Measurements from ENCODE around the gene AOC1. TPM values are rescaled to one million over a fixed set of nuclear protein-coding genes. Genes with fewer than 3 reads are reported as not detected.

The AOC1 gene
- total RNA-seq, 3 donors from 2014 or later, result 249 to 756 (median 606) TPM

DNA sequence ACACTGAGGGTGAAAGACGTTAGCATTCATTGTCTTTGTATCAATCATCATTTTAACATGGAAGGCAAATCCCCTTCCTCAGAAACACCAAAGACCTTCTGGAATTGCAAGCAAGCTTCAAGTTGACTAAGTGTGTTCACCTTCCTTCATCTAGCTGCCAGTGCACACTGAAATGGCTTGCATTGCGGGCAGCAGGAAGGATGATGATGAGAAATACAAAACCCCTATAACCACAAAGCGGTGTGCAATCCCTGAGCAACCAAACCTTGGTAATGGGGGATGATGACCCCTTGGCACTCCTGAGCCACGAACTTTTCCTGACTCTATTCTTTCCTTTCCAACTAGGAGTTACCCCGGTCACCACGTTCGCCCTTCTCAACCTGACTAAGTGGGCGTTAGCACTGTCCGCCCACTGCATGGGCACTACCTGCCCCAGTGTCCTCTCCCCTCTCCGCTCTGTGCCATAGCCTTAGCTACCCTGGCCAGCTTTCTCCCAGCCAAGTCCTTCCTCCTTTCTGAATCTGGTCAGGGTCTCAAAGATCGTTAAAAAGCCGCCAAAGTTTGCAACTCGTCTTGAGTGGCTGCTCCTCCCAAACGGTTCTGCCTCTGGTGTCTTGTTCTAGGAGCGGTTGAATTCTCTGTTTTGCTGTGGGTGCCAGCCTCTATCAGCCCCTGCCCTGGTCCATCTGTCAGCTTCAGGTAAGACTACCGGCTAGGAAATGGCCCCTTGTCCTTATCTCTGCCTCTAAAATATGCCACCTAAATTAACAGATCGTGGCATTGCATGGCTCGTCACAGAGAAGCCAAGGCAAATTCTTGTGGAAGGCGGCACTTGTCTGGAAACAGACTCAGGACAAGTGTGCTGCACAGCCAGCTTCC is 586 bp upstream of the AOC1 start:
- Histone ChIP-seq H3K9me3 (no peaks in the 10 kb centered on the region), H3K36me3 (ENCODE audit: low read depth) (no peaks in the 10 kb centered on the region), H3K4me1 (ENCODE audit: low read depth) (no peaks in the 10 kb centered on the region), H3K4me3 (no peak overlapping the region)
- TF ChIP-seq, protein P1, sequence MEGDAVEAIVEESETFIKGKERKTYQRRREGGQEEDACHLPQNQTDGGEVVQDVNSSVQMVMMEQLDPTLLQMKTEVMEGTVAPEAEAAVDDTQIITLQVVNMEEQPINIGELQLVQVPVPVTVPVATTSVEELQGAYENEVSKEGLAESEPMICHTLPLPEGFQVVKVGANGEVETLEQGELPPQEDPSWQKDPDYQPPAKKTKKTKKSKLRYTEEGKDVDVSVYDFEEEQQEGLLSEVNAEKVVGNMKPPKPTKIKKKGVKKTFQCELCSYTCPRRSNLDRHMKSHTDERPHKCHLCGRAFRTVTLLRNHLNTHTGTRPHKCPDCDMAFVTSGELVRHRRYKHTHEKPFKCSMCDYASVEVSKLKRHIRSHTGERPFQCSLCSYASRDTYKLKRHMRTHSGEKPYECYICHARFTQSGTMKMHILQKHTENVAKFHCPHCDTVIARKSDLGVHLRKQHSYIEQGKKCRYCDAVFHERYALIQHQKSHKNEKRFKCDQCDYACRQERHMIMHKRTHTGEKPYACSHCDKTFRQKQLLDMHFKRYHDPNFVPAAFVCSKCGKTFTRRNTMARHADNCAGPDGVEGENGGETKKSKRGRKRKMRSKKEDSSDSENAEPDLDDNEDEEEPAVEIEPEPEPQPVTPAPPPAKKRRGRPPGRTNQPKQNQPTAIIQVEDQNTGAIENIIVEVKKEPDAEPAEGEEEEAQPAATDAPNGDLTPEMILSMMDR (IDR thresholded peaks at IDR 0.05), result no peak
- DNase-seq (no peak), ATAC-seq (no peak)
- intact Hi-C loops (cut with DNase I, micrococcal nuclease), result no loop called here

DNA sequence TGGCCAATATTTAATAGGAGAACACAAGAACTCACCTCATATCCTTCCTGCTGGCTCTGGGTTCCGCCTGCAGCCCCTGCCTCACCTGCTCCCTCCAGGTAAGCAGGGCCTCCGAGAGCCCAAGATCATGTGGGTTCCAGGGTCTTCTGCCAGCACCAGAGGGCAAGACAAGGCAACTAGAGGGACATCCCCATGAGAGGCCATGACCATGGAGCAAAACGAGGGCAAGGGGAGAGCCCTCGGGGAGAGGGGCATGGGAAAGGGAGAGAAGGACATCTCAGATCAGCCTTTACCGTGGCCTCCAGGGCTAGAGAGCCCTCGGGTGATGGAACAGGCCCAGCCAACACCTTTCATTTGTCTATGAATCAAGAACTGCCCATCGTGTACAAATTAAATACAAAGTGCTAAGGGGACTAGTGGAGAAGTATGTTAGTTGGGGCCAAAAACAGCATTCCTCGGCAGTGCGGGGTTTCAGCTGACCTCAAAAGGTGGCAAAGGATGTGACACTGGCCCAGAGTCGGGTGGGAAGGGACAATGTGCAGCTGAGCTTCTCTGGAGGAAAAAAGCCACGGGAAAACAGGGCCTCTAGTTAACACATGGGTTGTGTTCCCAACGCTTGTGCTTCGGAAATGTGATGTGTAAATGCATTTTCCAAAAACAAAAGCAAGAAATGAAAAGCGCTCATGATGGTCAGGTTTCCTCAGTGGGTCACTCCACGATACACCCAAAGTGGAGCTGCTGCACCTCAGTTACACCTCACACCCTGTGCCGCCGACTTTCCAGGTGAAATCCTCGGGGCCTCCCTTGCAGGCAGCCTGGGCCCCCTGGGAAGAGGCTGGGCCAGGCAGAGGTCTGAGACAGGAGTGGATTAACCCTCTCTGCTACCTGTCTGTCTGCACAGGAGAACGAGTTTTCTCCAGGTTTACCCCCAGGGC is 2.0 kb downstream of the AOC1 start:
- DNase-seq, result no peak

DNA sequence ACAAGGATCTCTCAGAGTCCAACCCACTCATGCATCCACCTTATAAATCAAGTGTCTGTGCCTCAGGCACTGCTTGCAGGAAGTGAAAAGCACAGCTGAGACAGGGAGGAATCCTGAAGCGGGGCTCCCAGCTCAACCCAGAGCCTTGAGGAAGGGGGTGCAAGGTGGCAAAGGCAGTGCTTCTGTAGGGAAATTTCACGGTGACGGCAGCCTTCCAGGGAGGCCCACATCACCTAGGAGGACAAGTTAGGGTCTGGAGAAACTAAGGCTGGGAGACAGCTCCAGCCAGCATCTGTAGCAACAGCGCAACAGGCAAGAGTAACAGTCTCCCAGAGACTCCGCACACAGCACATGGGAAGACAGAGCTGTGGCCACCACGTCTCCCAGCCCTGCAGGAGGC is 2.7 kb downstream of the AOC1 start:
- H3K36me3 ChIP-seq (ENCODE audit: low read depth), result no peaks in the 10 kb centered on the region
- H3K4me1 ChIP-seq (ENCODE audit: low read depth), result no peaks in the 10 kb centered on the region
- ATAC-seq, result no peak
- no peak for DNase-seq
- TF ChIP-seq, protein P1 (IDR thresholded peaks at IDR 0.05), result no peak
- intact Hi-C loops (cut with DNase I, micrococcal nuclease), result no loop called here
- H3K9me3 ChIP-seq, result no peaks in the 10 kb centered on the region
- H3K4me3 ChIP-seq, result no peak overlapping the region

More for the DNA sequence above, 2.0 kb downstream of the AOC1 start:
- intact Hi-C loops (cut with DNase I, micrococcal nuclease), result no loop called here
- no peaks in the 10 kb centered on the region for H3K36me3 ChIP-seq (ENCODE audit: low read depth)
- TF ChIP-seq, protein P1 (IDR thresholded peaks at IDR 0.05), result no peak
- ATAC-seq, result no peak
- H3K9me3 ChIP-seq, result no peaks in the 10 kb centered on the region
- no peaks in the 10 kb centered on the region for H3K4me1 ChIP-seq (ENCODE audit: low read depth)
- H3K4me3 ChIP-seq, result no peak overlapping the region

DNA sequence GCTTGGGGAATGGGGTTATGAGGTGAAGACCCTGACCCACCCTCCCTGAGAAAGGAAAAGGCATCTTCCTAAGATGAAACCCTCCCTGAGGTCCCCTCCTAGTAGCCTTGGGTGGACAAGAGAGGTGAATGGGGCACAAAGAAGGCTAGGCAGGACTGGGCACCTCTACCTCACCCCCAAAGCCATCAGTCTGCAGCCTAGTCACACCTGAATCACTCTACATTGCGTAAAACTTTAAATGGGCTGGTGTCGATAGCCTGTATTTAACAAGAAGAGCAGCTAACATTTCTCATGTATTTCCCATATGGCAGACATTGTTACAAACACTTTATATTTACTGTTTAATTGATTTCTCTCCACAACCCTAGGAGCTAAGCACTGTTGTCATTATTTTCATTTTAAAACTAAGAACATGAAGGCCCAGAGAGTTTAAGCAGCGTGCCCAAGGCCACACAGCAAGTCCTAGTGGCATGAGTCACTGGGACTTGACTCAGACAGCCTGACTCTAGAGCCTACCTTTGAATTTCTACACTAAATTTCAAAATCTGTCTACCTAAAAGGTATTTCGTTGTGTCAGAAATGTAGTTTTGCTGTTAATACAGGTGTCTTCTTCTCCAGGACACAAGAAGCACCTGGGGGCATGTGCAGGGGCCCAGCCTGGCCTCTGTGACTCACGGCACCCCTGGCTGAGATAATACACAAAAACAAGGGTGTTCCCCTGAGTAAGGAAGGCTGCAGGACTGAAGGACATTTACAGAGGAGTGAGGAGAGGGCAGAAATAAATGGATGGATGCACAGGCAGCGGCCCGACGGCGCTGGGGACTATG is 3.4 kb downstream of the AOC1 start:
- ATAC-seq (no peak), DNase-seq (no peak)
- TF ChIP-seq, protein P1 (IDR thresholded peaks at IDR 0.05), result no peak
- Histone ChIP-seq H3K4me1 (ENCODE audit: low read depth) (no peaks in the 10 kb centered on the region), H3K4me3 (no peak overlapping the region), H3K9me3 (no peaks in the 10 kb centered on the region), H3K36me3 (ENCODE audit: low read depth) (no peaks in the 10 kb centered on the region)
- intact Hi-C loops (cut with DNase I, micrococcal nuclease), result no loop called here
